Stimulated activated CD4-positive, alpha-beta T cell treated with anti-CD3 and anti-CD28 coated beads, TNF-alpha, amount 100 ng/mL, for 4 hours (primary cell): ENCODE data around the gene DCAF4L1.

Experiments used
- DNase-seq, 3 experiments: peaks; one replicate each; pipeline ENCODE4 v3.0.0-alpha.2; 2020; ENCODE audit warnings: low read depth in 3 of 3

The DCAF4L1 gene

GRCh38 chr4:41990365-41991111, 9.0 kb downstream of the DCAF4L1 start, which contains the start of gene SLC30A9:
Gene SLC30A9, plus strand, starts transcription at chr4:41990530. Its CDS starts 122 bp downstream, at chr4:41990652.
- peak; percentile 74 to 86 (median 85) for DNase-seq

GRCh38 chr4:41991916-41992767, 10.6 kb downstream of the DCAF4L1 start:
- no peak for DNase-seq

- DNase-seq = no peak
These were observed 11.7 kb downstream of the DCAF4L1 start for GRCh38 chr4:41992967-41993857.

GRCh38 chr4:41994461-41994985, 13.0 kb downstream of the DCAF4L1 start:
- no peak for DNase-seq

GRCh38 chr4:41998019-41998418, 16.5 kb downstream of the DCAF4L1 start:
- DNase-seq = no peak

GRCh38 chr4:41999321-41999720, 17.8 kb downstream of the DCAF4L1 start:
- DNase-seq = no peak

- no peak for DNase-seq
These were observed 26.6 kb downstream of the DCAF4L1 start for GRCh38 chr4:42008011-42008786.

- no peak for DNase-seq
These were observed 33.9 kb downstream of the DCAF4L1 start for GRCh38 chr4:42015438-42015837.

- no peak for DNase-seq
These were observed 36.9 kb downstream of the DCAF4L1 start for GRCh38 chr4:42018451-42018850.
